Osteoblast (primary cell): ENCODE data around the gene AUTS2. TPM values are rescaled to one million over a fixed set of nuclear protein-coding genes. Genes with fewer than 3 reads are reported as not detected.

ENCODE experiments used
- DNase-seq: peaks from one replicate; pipeline ENCODE4 v3.0.0; 2011; ENCODE audit warnings: low spot score, mixed read lengths; ENCODE audit not compliant: insufficient read length; ENCODE audit errors: missing footprints
- H2AFZ ChIP-seq: 2 replicates; pipeline ENCODE4 v1.6.0; 2011; ENCODE audit warnings: mild to moderate bottlenecking, low read length
- H3K27ac ChIP-seq: 2 replicates; pipeline ENCODE4 v1.5.1; 2011; ENCODE audit warnings: mild to moderate bottlenecking, low read depth, low read length, moderate library complexity
- H3K27me3 ChIP-seq: 2 replicates; pipeline ENCODE4 v1.6.0; 2012; ENCODE audit warnings: mild to moderate bottlenecking, control low read depth, inconsistent platforms, low read length, moderate library complexity; ENCODE audit not compliant: insufficient read depth
- H3K36me3 ChIP-seq: 2 replicates; pipeline ENCODE4 v1.5.1; 2011; ENCODE audit warnings: mild to moderate bottlenecking, low read length, control low read depth, moderate library complexity; ENCODE audit not compliant: insufficient read depth
- H3K4me1 ChIP-seq: 2 replicates; pipeline ENCODE4 v1.5.1; 2011; ENCODE audit warnings: mild to moderate bottlenecking, low read length, control low read depth, moderate library complexity; ENCODE audit not compliant: insufficient read depth
- H3K4me2 ChIP-seq: 2 replicates; pipeline ENCODE4 v1.6.0; 2011; ENCODE audit warnings: mild to moderate bottlenecking, low read length; ENCODE audit not compliant: insufficient read depth
- H3K4me3 ChIP-seq: fragments of 200-600 bp; sonication (generic); 3 replicates; pipeline ENCODE4 v1.5.1; 2012; ENCODE audit warnings: mild to moderate bottlenecking, low read length, inconsistent platforms; ENCODE audit not compliant: insufficient read depth
- H3K79me2 ChIP-seq: 2 replicates; pipeline ENCODE4 v1.6.0; 2012; ENCODE audit warnings: mild to moderate bottlenecking, low read length, control low read depth, inconsistent platforms; ENCODE audit not compliant: insufficient read depth
- H3K9me3 ChIP-seq: 2 replicates; pipeline ENCODE4 v1.5.1; 2011; ENCODE audit warnings: low read depth, low read length, control low read depth
- H4K20me1 ChIP-seq: 2 replicates; pipeline ENCODE4 v1.6.0; 2012; ENCODE audit warnings: mild to moderate bottlenecking, low read length, control low read depth; ENCODE audit not compliant: insufficient read depth
- total RNA-seq: library from RNA; depleted of rRNA; stranded (reverse); fragments of >200 nt; gene quantifications from 2 replicates; pipeline ENCODE4 v1.2.3, GENCODE V29; 2012
- TF ChIP-seq, protein P1 (sequence below): IDR thresholded peaks from 2 replicates; pipeline ENCODE4 v1.5.1; 2011; ENCODE audit warnings: mild to moderate bottlenecking, low read depth, low read length, moderate library complexity; ENCODE audit errors: extremely low read depth

AUTS2 gene
- total RNA-seq, 1 donor = 15.2 TPM

DNA sequence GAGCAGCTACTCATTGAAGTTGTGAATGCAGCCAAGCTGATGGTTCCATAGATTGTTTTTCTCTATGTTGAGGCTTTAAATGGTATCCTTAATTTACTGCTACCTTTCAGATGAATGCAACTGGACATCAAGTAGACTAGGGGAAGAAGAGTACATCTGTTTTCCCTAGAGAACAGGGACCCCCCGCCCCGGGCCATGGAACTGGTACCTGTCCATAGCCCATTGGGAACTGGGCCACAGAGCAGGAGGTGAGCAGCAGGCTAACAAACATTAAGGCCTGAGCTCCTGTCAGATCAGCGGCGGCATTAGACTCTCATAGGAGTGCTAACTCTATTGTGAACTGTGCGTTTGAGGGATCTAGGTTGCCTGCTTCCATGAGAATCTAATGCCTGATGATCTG lies 391.3 kb downstream of the AUTS2 start:
- H3K4me2 ChIP-seq = no peak overlapping the region
- H3K27ac ChIP-seq = no peak overlapping the region
- no peaks in the 10 kb centered on the region for H3K27me3 ChIP-seq
- H3K79me2 ChIP-seq = no peaks in the 10 kb centered on the region
- H3K4me3 ChIP-seq = no peak overlapping the region
- no peaks in the 10 kb centered on the region for H4K20me1 ChIP-seq
- H3K36me3 ChIP-seq = no peaks in the 10 kb centered on the region
- TF ChIP-seq, protein P1, sequence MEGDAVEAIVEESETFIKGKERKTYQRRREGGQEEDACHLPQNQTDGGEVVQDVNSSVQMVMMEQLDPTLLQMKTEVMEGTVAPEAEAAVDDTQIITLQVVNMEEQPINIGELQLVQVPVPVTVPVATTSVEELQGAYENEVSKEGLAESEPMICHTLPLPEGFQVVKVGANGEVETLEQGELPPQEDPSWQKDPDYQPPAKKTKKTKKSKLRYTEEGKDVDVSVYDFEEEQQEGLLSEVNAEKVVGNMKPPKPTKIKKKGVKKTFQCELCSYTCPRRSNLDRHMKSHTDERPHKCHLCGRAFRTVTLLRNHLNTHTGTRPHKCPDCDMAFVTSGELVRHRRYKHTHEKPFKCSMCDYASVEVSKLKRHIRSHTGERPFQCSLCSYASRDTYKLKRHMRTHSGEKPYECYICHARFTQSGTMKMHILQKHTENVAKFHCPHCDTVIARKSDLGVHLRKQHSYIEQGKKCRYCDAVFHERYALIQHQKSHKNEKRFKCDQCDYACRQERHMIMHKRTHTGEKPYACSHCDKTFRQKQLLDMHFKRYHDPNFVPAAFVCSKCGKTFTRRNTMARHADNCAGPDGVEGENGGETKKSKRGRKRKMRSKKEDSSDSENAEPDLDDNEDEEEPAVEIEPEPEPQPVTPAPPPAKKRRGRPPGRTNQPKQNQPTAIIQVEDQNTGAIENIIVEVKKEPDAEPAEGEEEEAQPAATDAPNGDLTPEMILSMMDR = no peak
- no peak for DNase-seq
- no peak overlapping the region for H2AFZ ChIP-seq
- no peaks in the 10 kb centered on the region for H3K4me1 ChIP-seq
- H3K9me3 ChIP-seq = no peaks in the 10 kb centered on the region

DNA sequence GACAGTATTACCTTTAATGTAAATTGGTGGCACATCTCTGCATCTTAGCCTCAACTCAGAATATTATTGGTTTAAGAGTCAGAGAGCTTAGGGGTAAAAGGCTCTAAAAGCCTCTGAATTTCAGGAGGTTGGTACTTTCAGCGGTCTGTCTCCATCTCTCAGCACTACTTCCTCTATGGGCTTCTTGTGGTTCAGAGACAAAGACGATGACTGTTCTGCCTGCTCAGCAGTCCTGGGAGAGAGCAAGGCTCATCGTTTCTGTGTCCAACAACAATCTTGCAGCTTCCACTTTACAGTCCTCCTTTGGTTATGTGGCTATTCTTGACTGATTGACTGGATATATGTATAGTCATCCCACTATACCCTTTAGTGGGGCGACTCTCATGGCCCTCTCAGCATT lies 394.7 kb downstream of the AUTS2 start:
- Histone ChIP-seq H2AFZ (no peak overlapping the region), H4K20me1 (no peaks in the 10 kb centered on the region), H3K27ac (no peak overlapping the region), H3K4me2 (no peak overlapping the region), H3K4me1 (no peaks in the 10 kb centered on the region), H3K79me2 (no peaks in the 10 kb centered on the region), H3K9me3 (no peaks in the 10 kb centered on the region), H3K4me3 (no peak overlapping the region), H3K36me3 (no peaks in the 10 kb centered on the region), H3K27me3 (no peaks in the 10 kb centered on the region)
- no peak for DNase-seq
- TF ChIP-seq, protein P1 = no peak

DNA sequence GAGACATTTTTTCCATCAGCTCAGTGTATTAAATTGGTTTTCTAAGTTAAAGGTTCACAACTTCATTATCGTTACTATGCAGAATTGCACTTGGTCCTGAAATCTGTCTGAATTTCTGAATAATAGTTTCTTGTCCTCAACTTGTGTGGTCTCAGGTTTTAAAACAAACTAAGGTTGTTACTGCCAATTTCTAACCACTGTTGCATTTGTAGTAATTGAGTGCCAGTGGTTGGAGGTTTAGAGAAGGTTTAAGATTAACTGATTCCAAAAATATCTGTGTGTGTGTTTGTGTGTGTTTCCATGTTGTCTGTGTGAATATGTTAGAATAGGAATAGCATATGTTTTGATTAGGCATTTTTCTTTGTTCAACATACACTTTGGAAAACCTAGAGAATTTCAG lies 395.9 kb downstream of the AUTS2 start:
- H2AFZ ChIP-seq = no peak overlapping the region
- no peaks in the 10 kb centered on the region for H3K79me2 ChIP-seq
- no peaks in the 10 kb centered on the region for H4K20me1 ChIP-seq
- H3K4me1 ChIP-seq = no peaks in the 10 kb centered on the region
- no peaks in the 10 kb centered on the region for H3K9me3 ChIP-seq
- H3K4me3 ChIP-seq = no peak overlapping the region
- no peak overlapping the region for H3K4me2 ChIP-seq
- H3K36me3 ChIP-seq = no peaks in the 10 kb centered on the region
- DNase-seq = no peak
- no peak overlapping the region for H3K27ac ChIP-seq
- TF ChIP-seq, protein P1 = no peak
- H3K27me3 ChIP-seq = no peaks in the 10 kb centered on the region

DNA sequence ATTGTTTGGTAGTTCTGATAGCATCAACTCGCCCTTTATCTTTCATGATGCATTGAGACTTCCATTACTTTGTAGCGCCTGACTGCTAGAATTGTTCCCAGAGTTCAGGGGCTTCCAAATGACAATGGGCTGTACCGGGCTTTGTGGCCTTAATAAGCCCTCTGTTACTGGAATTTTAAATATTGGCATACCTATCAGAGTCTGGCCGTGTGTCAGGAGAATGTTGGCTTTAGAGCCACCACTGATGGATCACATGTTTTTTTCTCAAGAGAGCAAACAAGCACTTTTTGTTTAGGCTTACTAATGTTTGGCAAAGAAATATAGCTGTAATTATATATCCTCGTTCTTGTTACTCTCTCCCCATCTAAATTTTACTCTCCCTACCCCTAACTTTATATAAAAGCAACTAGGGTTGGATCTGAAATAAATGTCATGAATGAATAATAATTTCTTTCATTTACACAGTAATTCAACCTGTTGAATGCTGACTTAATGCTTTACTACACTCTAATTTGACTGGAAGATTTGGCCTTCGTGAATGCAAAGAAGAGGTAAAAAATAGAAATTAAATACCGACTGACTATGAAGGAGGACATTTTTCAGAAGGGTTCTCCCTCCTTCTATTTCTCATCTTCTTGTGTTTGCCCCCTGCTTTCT lies 396.7 kb downstream of the AUTS2 start:
- Histone ChIP-seq H3K4me1 (no peaks in the 10 kb centered on the region), H3K4me2 (no peak overlapping the region), H2AFZ (no peak overlapping the region), H4K20me1 (no peaks in the 10 kb centered on the region), H3K9me3 (no peaks in the 10 kb centered on the region), H3K79me2 (no peaks in the 10 kb centered on the region), H3K27ac (no peak overlapping the region), H3K36me3 (no peaks in the 10 kb centered on the region), H3K27me3 (no peaks in the 10 kb centered on the region), H3K4me3 (no peak overlapping the region)
- TF ChIP-seq, protein P1 = no peak
- DNase-seq = no peak
